Bronchial epithelial cell (primary cell): ENCODE results near the gene CACNA1D. TPM values are rescaled to one million over a fixed set of nuclear protein-coding genes. Genes with fewer than 3 reads are reported as not detected.

Experiments
- DNase-seq: peaks from one replicate; pipeline ENCODE4 v3.0.0-alpha.2; 2010; ENCODE audit warnings: low read depth
- FAIRE-seq: peaks from 2 replicates; lab custom pipeline; 2011; peaks lifted over from hg19 to GRCh38; lab: Jason Lieb, UNC
- H3K27me3 ChIP-seq: 2 replicates; pipeline ENCODE4 v1.5.1; 2011; ENCODE audit warnings: low read length; ENCODE audit not compliant: control insufficient read depth, insufficient read depth
- H3K36me3 ChIP-seq: 2 replicates; pipeline ENCODE4 v1.5.1; 2011; ENCODE audit warnings: low read length; ENCODE audit not compliant: control insufficient read depth, insufficient read depth
- H3K4me3 ChIP-seq: 2 replicates; pipeline ENCODE4 v1.5.1; 2011; ENCODE audit warnings: mild to moderate bottlenecking, low read depth, low read length, control low read depth
- CTCF ChIP-seq: IDR thresholded peaks from 2 replicates; pipeline ENCODE4 v1.5.1; 2011; ENCODE audit warnings: mild to moderate bottlenecking, moderate library complexity, low read length, control low read depth, inconsistent platforms; ENCODE audit not compliant: insufficient read depth, severe bottlenecking
- total RNA-seq: library from RNA; depleted of rRNA; stranded (reverse); fragments of >200 nt; gene quantifications from 2 replicates; pipeline ENCODE4 v1.2.1, GENCODE V29; 2014

CACNA1D gene
- total RNA-seq, 1 donor from 2014 or later, result 0.26 TPM

DNA sequence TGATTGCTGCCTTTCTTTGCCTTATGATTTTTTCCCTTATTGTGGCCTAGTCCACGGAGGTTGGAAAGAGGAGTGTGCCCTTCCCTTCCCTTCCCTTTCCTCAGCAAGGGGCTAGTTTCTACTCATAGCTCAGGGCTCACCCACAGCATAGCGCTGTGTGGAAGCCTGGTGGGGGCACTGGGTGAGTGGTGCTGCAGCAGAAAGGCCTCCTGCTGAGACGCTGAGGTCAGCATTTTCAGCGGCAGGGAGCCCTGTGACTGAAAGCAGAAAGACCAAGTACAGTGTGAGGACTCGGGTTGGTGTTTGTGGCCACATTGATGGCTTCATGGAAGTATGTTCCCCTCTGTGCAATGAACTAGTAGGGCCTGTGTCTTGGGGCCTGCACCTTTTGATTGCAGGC, 21.9 kb downstream of the CACNA1D start:
- no peaks in the 10 kb centered on the region for H3K36me3 ChIP-seq
- DNase-seq (no peak), FAIRE-seq (no peak)
- TF ChIP-seq CTCF, result no peak
- H3K4me3 ChIP-seq, result no peak overlapping the region
- H3K27me3 ChIP-seq, result no peaks in the 10 kb centered on the region

DNA sequence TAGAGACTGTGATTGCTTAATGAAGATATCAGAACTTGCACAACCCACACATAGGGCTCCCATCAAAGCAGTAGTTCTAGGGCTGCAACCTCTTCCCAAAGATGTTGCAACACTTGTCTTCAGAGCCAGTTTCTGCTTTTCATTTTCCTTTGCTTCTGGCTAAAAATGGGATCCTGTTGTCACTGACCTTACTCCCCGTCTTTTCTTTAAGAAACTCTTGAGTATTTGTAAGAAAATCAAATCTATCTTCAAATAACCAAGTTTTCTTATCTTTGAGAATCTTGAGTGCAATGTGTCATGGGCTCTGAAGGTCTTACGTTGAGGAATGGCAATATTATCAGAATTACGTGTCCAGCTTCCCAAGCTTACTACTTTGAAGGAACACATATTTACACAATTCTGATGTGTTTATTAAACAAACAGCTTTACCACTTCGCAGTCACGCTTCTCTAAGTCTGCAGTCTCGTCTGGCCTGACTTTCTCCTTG, 24.1 kb downstream of the CACNA1D start:
- DNase-seq (peak; percentile 54), FAIRE-seq (no peak)
- Histone ChIP-seq H3K36me3 (no peaks in the 10 kb centered on the region), H3K4me3 (no peak overlapping the region), H3K27me3 (no peaks in the 10 kb centered on the region)
- TF ChIP-seq CTCF, result no peak

- DNase-seq (no peak), FAIRE-seq (no peak)
- H3K4me3 ChIP-seq, result no peak overlapping the region
- no peaks in the 10 kb centered on the region for H3K27me3 ChIP-seq
- no peaks in the 10 kb centered on the region for H3K36me3 ChIP-seq
- TF ChIP-seq CTCF, result no peak
Measured at GRCh38 chr3:53519065-53519709, 24.8 kb downstream of the CACNA1D start.

DNA sequence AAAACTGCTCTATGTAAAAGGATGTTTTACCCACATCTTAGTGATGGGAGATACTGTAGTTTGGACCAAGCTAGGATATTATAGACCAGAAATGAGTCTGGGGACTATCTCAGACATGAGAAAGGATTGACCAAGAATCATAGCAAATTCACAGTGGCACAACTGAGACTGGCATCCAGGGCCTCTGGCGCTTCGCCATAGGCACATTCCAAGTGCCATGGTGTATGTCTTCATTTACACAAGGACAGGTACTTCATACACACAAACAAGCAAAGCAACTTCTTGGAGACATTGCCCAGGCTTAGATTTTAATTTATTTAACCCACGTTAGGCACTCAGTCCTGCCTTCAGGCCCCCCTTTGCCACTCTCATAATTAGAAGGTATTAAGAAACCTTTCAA, 28.9 kb downstream of the CACNA1D start:
- H3K27me3 ChIP-seq, result no peaks in the 10 kb centered on the region
- no peak for DNase-seq
- FAIRE-seq, result no peak

GRCh38 chr3:53524566-53524965, 30.2 kb downstream of the CACNA1D start:
- DNase-seq, result no peak
- no peak for TF ChIP-seq CTCF
- H3K27me3 ChIP-seq, result no peaks in the 10 kb centered on the region
- H3K4me3 ChIP-seq, result no peak overlapping the region
- FAIRE-seq, result no peak
- no peaks in the 10 kb centered on the region for H3K36me3 ChIP-seq

More for the DNA sequence above, 28.9 kb downstream of the CACNA1D start:
- TF ChIP-seq CTCF, result no peak
- H3K36me3 ChIP-seq, result no peaks in the 10 kb centered on the region
- H3K4me3 ChIP-seq, result no peak overlapping the region
